ENCODE data around the gene USP47. TPM values are rescaled to one million over a fixed set of nuclear protein-coding genes. Genes with fewer than 3 reads are reported as not detected.

Gene USP47
- total and polyA plus RNA-seq, 2 of the 13 experiments (the other 11 are each of a cell fraction or from before 2014, with no cell fraction given) = 12.2 to 52.7 TPM

- TF ChIP-seq RBAK (CRISPR knock-in tag; IDR thresholded peaks at IDR 0.05) = no peak
- TF ChIP-seq ZNF12 (CRISPR knock-in tag; IDR thresholded peaks at IDR 0.05) = peak; percentile 53; the same call in 1 of the 2 replicates
- peak; percentile 96 for TF ChIP-seq CEBPG (CRISPR knock-in tag; IDR thresholded peaks at IDR 0.05)
- TF ChIP-seq NR2F1 (CRISPR knock-in tag; IDR thresholded peaks at IDR 0.05) = peak in 1 of 2 experiments; percentile 14; a peak in 2 of 4 replicates
- TF ChIP-seq HNF4A (CRISPR knock-in tag; IDR thresholded peaks at IDR 0.05) = peak; percentile 98
- TF ChIP-seq MAFF (IDR thresholded peaks at IDR 0.05; ENCODE audit: low read depth, low read length) = peak; percentile 13; the same call in 1 of the 2 replicates
- no peak for TF ChIP-seq ZNF33B (CRISPR knock-in tag; IDR thresholded peaks at IDR 0.05)
- TF ChIP-seq ZNF264 (CRISPR knock-in tag; IDR thresholded peaks at IDR 0.05) = peak; percentile 73; the same call in 1 of the 2 replicates
- TF ChIP-seq, protein P1, sequence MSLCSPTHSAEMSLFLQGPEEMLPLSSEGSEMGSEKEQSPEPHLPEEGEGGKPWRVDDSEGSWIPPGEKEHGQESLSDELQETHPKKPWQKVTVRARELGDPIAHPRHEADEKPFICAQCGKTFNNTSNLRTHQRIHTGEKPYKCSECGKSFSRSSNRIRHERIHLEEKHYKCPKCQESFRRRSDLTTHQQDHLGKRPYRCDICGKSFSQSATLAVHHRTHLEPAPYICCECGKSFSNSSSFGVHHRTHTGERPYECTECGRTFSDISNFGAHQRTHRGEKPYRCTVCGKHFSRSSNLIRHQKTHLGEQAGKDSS (CRISPR knock-in tag; IDR thresholded peaks at IDR 0.05; ENCODE audit: borderline replicate concordance, low read depth) = 0 out of 2 replicates have a peak, but pooled peaks have one; percentile 60
- TF ChIP-seq RARA (CRISPR knock-in tag; IDR thresholded peaks at IDR 0.05) = peak; percentile 72
- TF ChIP-seq KDM6A (CRISPR knock-in tag; IDR thresholded peaks at IDR 0.05; ENCODE audit: low read depth) = peak; percentile 72
- peak; percentile 59; the same call in 1 of the 2 replicates for TF ChIP-seq ZNF292 (CRISPR knock-in tag; IDR thresholded peaks at IDR 0.05; ENCODE audit: borderline replicate concordance, low read depth)
- TF ChIP-seq DPF2 (CRISPR knock-in tag; IDR thresholded peaks at IDR 0.05; ENCODE audit: borderline replicate concordance, low read depth) = peak; percentile 75; the same call in 1 of the 2 replicates
- TF ChIP-seq MLLT10 (CRISPR knock-in tag; IDR thresholded peaks at IDR 0.05) = no peak
- TF ChIP-seq, protein P2, sequence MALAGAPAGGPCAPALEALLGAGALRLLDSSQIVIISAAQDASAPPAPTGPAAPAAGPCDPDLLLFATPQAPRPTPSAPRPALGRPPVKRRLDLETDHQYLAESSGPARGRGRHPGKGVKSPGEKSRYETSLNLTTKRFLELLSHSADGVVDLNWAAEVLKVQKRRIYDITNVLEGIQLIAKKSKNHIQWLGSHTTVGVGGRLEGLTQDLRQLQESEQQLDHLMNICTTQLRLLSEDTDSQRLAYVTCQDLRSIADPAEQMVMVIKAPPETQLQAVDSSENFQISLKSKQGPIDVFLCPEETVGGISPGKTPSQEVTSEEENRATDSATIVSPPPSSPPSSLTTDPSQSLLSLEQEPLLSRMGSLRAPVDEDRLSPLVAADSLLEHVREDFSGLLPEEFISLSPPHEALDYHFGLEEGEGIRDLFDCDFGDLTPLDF (CRISPR knock-in tag; IDR thresholded peaks at IDR 0.05) = no peak
- TF ChIP-seq MEIS2 (CRISPR knock-in tag; IDR thresholded peaks at IDR 0.05) = 0 out of 2 replicates have a peak, but pooled peaks have one; percentile 36
- TF ChIP-seq ZFY (CRISPR knock-in tag; IDR thresholded peaks at IDR 0.05) = peak; percentile 17; the same call in 1 of the 2 replicates
- TF ChIP-seq HMG20A (CRISPR knock-in tag; IDR thresholded peaks at IDR 0.05; ENCODE audit: borderline replicate concordance) = peak; percentile 81; the same call in 1 of the 2 replicates
- 0 out of 2 replicates have a peak, but pooled peaks have one; percentile 7 for TF ChIP-seq ZNF629 (CRISPR knock-in tag; conservative IDR thresholded peaks at IDR 0.05)
- peak; percentile 78 for TF ChIP-seq JUND (CRISPR knock-in tag; IDR thresholded peaks at IDR 0.05)
- peak; percentile 43; the same call in 1 of the 2 replicates for TF ChIP-seq IKZF5 (CRISPR knock-in tag; IDR thresholded peaks at IDR 0.05)
- TF ChIP-seq HMGXB4 (CRISPR knock-in tag; IDR thresholded peaks at IDR 0.05; ENCODE audit: borderline replicate concordance in 1 of 2, low read depth in 1 of 2) = 0 out of 4 replicates have a peak, but pooled peaks of 1 of the 2 experiments have one; percentile 25
- TF ChIP-seq ZNF546 (CRISPR knock-in tag; conservative IDR thresholded peaks at IDR 0.05) = no peak
- peak; percentile 17; the same call in 1 of the 2 replicates for TF ChIP-seq SMARCC2 (IDR thresholded peaks at IDR 0.05)
- TF ChIP-seq KLF6 (CRISPR knock-in tag; IDR thresholded peaks at IDR 0.05) = 0 out of 2 replicates have a peak, but pooled peaks have one; percentile 44
- no peak for TF ChIP-seq CREB1 (IDR thresholded peaks at IDR 0.05)
- TF ChIP-seq CREB1 (CRISPR knock-in tag; IDR thresholded peaks at IDR 0.05) = peak; percentile 37; the same call in 1 of the 2 replicates
Measured at GRCh38 chr11:11813288-11813962, 28.3 kb upstream of the USP47 start (continued).
